ENCODE measurements around the gene FGF10.

GRCh38 chr5:44361342-44362001 is 27.7 kb downstream of the FGF10 start:
- TF ChIP-seq POLR2A (IDR thresholded peaks at IDR 0.05): no peak
- TF ChIP-seq, protein P1, sequence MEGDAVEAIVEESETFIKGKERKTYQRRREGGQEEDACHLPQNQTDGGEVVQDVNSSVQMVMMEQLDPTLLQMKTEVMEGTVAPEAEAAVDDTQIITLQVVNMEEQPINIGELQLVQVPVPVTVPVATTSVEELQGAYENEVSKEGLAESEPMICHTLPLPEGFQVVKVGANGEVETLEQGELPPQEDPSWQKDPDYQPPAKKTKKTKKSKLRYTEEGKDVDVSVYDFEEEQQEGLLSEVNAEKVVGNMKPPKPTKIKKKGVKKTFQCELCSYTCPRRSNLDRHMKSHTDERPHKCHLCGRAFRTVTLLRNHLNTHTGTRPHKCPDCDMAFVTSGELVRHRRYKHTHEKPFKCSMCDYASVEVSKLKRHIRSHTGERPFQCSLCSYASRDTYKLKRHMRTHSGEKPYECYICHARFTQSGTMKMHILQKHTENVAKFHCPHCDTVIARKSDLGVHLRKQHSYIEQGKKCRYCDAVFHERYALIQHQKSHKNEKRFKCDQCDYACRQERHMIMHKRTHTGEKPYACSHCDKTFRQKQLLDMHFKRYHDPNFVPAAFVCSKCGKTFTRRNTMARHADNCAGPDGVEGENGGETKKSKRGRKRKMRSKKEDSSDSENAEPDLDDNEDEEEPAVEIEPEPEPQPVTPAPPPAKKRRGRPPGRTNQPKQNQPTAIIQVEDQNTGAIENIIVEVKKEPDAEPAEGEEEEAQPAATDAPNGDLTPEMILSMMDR (IDR thresholded peaks at IDR 0.05): no peak
- no peak for TF ChIP-seq POLR2AphosphoS5 (IDR thresholded peaks at IDR 0.05)

Measured in stomach (tissue), 4 donors.